GM23248 (cell line): ENCODE results near the gene PTPN18.
"Not testable (repeated sequence)": the region's sequence is repeated elsewhere in the genome, so short reads cannot be mapped to it uniquely, and the experiment has no call there.

Source experiments
- EZH2 ChIP-seq: fragments of 200-600 bp; sonication (generic); IDR thresholded peaks from 2 replicates; pipeline ENCODE4 v1.6.1; 2018; ENCODE audit warnings: antibody characterized with exemption, mild to moderate bottlenecking; ENCODE audit not compliant: insufficient read depth, poor library complexity, severe bottlenecking
- EZH2phosphoT487 ChIP-seq: fragments of 200-600 bp; sonication (generic); IDR thresholded peaks from 2 replicates; pipeline ENCODE4 v1.6.1; 2018; ENCODE audit warnings: antibody characterized with exemption, moderate library complexity, mild to moderate bottlenecking, low read depth; ENCODE audit not compliant: insufficient read depth

DNA sequence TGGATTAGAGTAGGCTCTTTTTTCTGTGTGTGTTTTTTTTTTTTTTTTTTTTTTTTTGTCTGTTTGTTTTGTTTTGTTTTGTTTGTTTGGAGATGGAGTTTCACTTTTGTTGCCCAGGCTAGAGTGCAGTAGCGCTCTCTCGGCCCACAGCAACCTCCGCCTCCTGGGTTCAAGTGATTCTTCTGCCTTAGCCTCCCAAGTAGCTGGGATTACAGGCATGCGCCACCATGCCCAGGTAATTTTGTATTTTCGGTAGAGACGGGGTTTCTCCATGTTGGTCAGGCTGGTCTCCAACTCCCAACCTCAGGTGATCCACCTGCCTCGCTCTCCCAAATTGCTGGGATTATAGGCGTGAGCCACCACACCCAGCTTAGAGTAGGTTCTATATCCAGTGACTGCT lies 22.6 kb upstream of the PTPN18 start:
- TF ChIP-seq EZH2, EZH2phosphoT487: not testable (repeated sequence)
